ENCODE measurements around the gene UST.
"Not testable (repeated sequence)": the region's sequence is repeated elsewhere in the genome, so short reads cannot be mapped to it uniquely, and the experiment has no call there.

Gene UST

GRCh38 chr6:148952147-148953035, 205.6 kb downstream of the UST start:
- in situ Hi-C loops (cut with HindIII; ENCODE audit: low pct_unique_long_range_greater_than_20kb, low sequenced_read_pairs), result no loop called here
- TF ChIP-seq JUND (IDR thresholded peaks at IDR 0.05; ENCODE audit: low read depth), result no peak
- peak in 1 of 2 experiments; percentile 12 for DNase-seq (ENCODE audit: low read depth in 1 of 2, low spot score in 1 of 2)

GRCh38 chr6:148954461-148954860, 207.6 kb downstream of the UST start:
- no peak for DNase-seq (ENCODE audit: low read depth in 1 of 2, low spot score in 1 of 2)
- in situ Hi-C loops (cut with HindIII; ENCODE audit: low pct_unique_long_range_greater_than_20kb, low sequenced_read_pairs), result no loop called here
- no peak for TF ChIP-seq JUND (IDR thresholded peaks at IDR 0.05; ENCODE audit: low read depth)

GRCh38 chr6:148954934-148955333, 208.1 kb downstream of the UST start:
- no peak for TF ChIP-seq JUND (IDR thresholded peaks at IDR 0.05; ENCODE audit: low read depth)
- DNase-seq (ENCODE audit: low read depth in 1 of 2, low spot score in 1 of 2), result peak in 1 of 2 experiments; percentile 13
- in situ Hi-C loops (cut with HindIII; ENCODE audit: low pct_unique_long_range_greater_than_20kb, low sequenced_read_pairs), result no loop called here

- no peak for DNase-seq (ENCODE audit: low read depth in 1 of 2, low spot score in 1 of 2)
- no peak for TF ChIP-seq JUND (IDR thresholded peaks at IDR 0.05; ENCODE audit: low read depth)
- in situ Hi-C loops (cut with HindIII; ENCODE audit: low pct_unique_long_range_greater_than_20kb, low sequenced_read_pairs), result no loop called here
Observed at GRCh38 chr6:148955441-148955840, 208.6 kb downstream of the UST start.

- in situ Hi-C loops (cut with HindIII; ENCODE audit: low pct_unique_long_range_greater_than_20kb, low sequenced_read_pairs), result not testable (repeated sequence)
Observed at GRCh38 chr6:148956163-148956562, 209.3 kb downstream of the UST start.

GRCh38 chr6:148957752-148958151, 210.9 kb downstream of the UST start:
- DNase-seq (ENCODE audit: low read depth in 1 of 2, low spot score in 1 of 2), result no peak
- in situ Hi-C loops (cut with HindIII; ENCODE audit: low pct_unique_long_range_greater_than_20kb, low sequenced_read_pairs), result no loop called here
- no peak for TF ChIP-seq JUND (IDR thresholded peaks at IDR 0.05; ENCODE audit: low read depth)

More at GRCh38 chr6:148956163-148956562, 209.3 kb downstream of the UST start:
- not testable (repeated sequence) for DNase-seq (ENCODE audit: low read depth in 1 of 2, low spot score in 1 of 2)

GRCh38 chr6:148959008-148959407, 212.2 kb downstream of the UST start:
- TF ChIP-seq JUND (IDR thresholded peaks at IDR 0.05; ENCODE audit: low read depth), result no peak
- in situ Hi-C loops (cut with HindIII; ENCODE audit: low pct_unique_long_range_greater_than_20kb, low sequenced_read_pairs), result no loop called here
- DNase-seq (ENCODE audit: low read depth in 1 of 2, low spot score in 1 of 2), result no peak

- TF ChIP-seq JUND (IDR thresholded peaks at IDR 0.05; ENCODE audit: low read depth), result no peak
- no peak for DNase-seq (ENCODE audit: low read depth in 1 of 2, low spot score in 1 of 2)
- in situ Hi-C loops (cut with HindIII; ENCODE audit: low pct_unique_long_range_greater_than_20kb, low sequenced_read_pairs), result no loop called here
Observed at GRCh38 chr6:148959501-148959900, 212.7 kb downstream of the UST start.

GRCh38 chr6:148962854-148963515, 216.2 kb downstream of the UST start:
- TF ChIP-seq JUND (IDR thresholded peaks at IDR 0.05; ENCODE audit: low read depth), result no peak
- no peak for DNase-seq (ENCODE audit: low read depth in 1 of 2, low spot score in 1 of 2)
- in situ Hi-C loops (cut with HindIII; ENCODE audit: low pct_unique_long_range_greater_than_20kb, low sequenced_read_pairs), result no loop called here

- in situ Hi-C loops (cut with HindIII; ENCODE audit: low pct_unique_long_range_greater_than_20kb, low sequenced_read_pairs), result no loop called here
- DNase-seq (ENCODE audit: low read depth in 1 of 2, low spot score in 1 of 2), result no peak
- no peak for TF ChIP-seq JUND (IDR thresholded peaks at IDR 0.05; ENCODE audit: low read depth)
Observed at GRCh38 chr6:148963738-148964137, 216.9 kb downstream of the UST start.

GRCh38 chr6:148964467-148964866, 217.6 kb downstream of the UST start:
- in situ Hi-C loops (cut with HindIII; ENCODE audit: low pct_unique_long_range_greater_than_20kb, low sequenced_read_pairs), result no loop called here
- no peak for DNase-seq (ENCODE audit: low read depth in 1 of 2, low spot score in 1 of 2)

GRCh38 chr6:148965287-148965686, 218.5 kb downstream of the UST start:
- in situ Hi-C loops (cut with HindIII; ENCODE audit: low pct_unique_long_range_greater_than_20kb, low sequenced_read_pairs), result no loop called here
- DNase-seq (ENCODE audit: low read depth in 1 of 2, low spot score in 1 of 2), result no peak
- no peak for TF ChIP-seq JUND (IDR thresholded peaks at IDR 0.05; ENCODE audit: low read depth)

More at GRCh38 chr6:148964467-148964866, 217.6 kb downstream of the UST start:
- TF ChIP-seq JUND (IDR thresholded peaks at IDR 0.05; ENCODE audit: low read depth), result no peak

GRCh38 chr6:148967011-148967520, 220.2 kb downstream of the UST start:
- DNase-seq (ENCODE audit: low read depth in 1 of 2, low spot score in 1 of 2), result no peak
- no peak for TF ChIP-seq JUND (IDR thresholded peaks at IDR 0.05; ENCODE audit: low read depth)
- in situ Hi-C loops (cut with HindIII; ENCODE audit: low pct_unique_long_range_greater_than_20kb, low sequenced_read_pairs), result no loop called here

Data from T47D (cell line).